DND-41 (cell line): Measurements from ENCODE around the gene EMILIN2.

Experiments
- EZH2 ChIP-seq: IDR thresholded peaks from 3 replicates; pipeline ENCODE4 v1.6.1; 2012; ENCODE audit warnings: borderline replicate concordance, low read depth, mild to moderate bottlenecking, moderate library complexity, low read length, inconsistent platforms; ENCODE audit not compliant: severe bottlenecking
- TF ChIP-seq, protein P1 (sequence below): IDR thresholded peaks from 2 replicates; pipeline ENCODE4 v1.5.1; 2012; ENCODE audit warnings: borderline replicate concordance, low read length, moderate library complexity, mild to moderate bottlenecking; ENCODE audit not compliant: poor library complexity, severe bottlenecking; ENCODE audit errors: extremely low read depth

DNA sequence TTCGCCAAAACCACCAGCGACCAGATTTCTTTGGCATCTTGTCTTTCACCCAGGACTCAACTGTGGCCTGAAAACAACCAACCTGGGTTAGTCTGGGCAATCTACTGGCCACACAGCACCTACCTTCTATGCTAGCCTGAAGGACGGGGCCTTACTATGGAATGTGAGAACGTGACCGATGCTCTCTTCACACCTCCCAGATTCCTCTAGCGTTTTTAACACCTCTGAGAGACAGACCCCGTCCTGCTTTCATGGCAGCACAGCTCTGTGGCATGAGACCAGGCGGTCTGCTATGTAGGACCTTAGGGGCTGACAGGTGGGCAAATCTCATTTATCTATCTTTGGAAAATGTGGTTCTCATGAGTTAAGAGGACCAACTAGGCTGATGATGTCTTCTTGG is 80.9 kb downstream of the EMILIN2 start:
- TF ChIP-seq, protein P1, sequence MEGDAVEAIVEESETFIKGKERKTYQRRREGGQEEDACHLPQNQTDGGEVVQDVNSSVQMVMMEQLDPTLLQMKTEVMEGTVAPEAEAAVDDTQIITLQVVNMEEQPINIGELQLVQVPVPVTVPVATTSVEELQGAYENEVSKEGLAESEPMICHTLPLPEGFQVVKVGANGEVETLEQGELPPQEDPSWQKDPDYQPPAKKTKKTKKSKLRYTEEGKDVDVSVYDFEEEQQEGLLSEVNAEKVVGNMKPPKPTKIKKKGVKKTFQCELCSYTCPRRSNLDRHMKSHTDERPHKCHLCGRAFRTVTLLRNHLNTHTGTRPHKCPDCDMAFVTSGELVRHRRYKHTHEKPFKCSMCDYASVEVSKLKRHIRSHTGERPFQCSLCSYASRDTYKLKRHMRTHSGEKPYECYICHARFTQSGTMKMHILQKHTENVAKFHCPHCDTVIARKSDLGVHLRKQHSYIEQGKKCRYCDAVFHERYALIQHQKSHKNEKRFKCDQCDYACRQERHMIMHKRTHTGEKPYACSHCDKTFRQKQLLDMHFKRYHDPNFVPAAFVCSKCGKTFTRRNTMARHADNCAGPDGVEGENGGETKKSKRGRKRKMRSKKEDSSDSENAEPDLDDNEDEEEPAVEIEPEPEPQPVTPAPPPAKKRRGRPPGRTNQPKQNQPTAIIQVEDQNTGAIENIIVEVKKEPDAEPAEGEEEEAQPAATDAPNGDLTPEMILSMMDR: no peak
- no peak for TF ChIP-seq EZH2
